GM18867 (cell line): ENCODE results near the gene GGN.
"Not testable (repeated sequence)": the region's sequence is repeated elsewhere in the genome, so short reads cannot be mapped to it uniquely, and the experiment has no call there.

ENCODE experiments used
- ATAC-seq: cut with Tn5 transposase; IDR thresholded peaks from one replicate; pipeline ENCODE4 v1.9.1; 2021; ENCODE audit warnings: mild to moderate bottlenecking, moderate library complexity; ENCODE audit not compliant: unreplicated experiment

Gene GGN

GRCh38 chr19:38387550-38388348, at the start of gene GGN:
Gene GGN, minus strand, starts transcription at chr19:38388034. Its CDS starts 773 bp downstream, at chr19:38387261.
- ATAC-seq = peak; percentile 60

GRCh38 chr19:38437295-38437694, 49.5 kb upstream of the GGN start:
- no peak for ATAC-seq

- no peak for ATAC-seq
Measured at GRCh38 chr19:38434549-38435051, 46.8 kb upstream of the GGN start.

GRCh38 chr19:38433268-38433733, 45.5 kb upstream of the GGN start, which contains the start of gene RYR1:
Gene RYR1, plus strand, starts transcription at chr19:38433691. Its CDS starts 139 bp downstream, at chr19:38433830.
- peak; percentile 52 for ATAC-seq

- no peak for ATAC-seq
Measured at GRCh38 chr19:38430931-38431330, 43.1 kb upstream of the GGN start.

GRCh38 chr19:38429811-38430156, 42.0 kb upstream of the GGN start:
- ATAC-seq = no peak

GRCh38 chr19:38429055-38429810, 41.4 kb upstream of the GGN start:
- no peak for ATAC-seq

GRCh38 chr19:38427035-38427677, 39.3 kb upstream of the GGN start:
- ATAC-seq = not testable (repeated sequence)

- no peak for ATAC-seq
Measured at GRCh38 chr19:38425810-38426466, 38.1 kb upstream of the GGN start, which contains the start of gene RASGRP4. Gene RASGRP4, minus strand, starts transcription at chr19:38426219. Its CDS starts 128 bp downstream, at chr19:38426091.

- no peak for ATAC-seq
Measured at GRCh38 chr19:38425222-38425809, 37.5 kb upstream of the GGN start.

GRCh38 chr19:38424272-38424671, 36.4 kb upstream of the GGN start:
- no peak for ATAC-seq

GRCh38 chr19:38422438-38422837, 34.6 kb upstream of the GGN start:
- ATAC-seq = no peak

- no peak for ATAC-seq
Measured at GRCh38 chr19:38421856-38422255, 34.0 kb upstream of the GGN start.

- ATAC-seq = no peak
Measured at GRCh38 chr19:38420935-38421334, 33.1 kb upstream of the GGN start.

- ATAC-seq = no peak
Measured at GRCh38 chr19:38417544-38418506, 30.0 kb upstream of the GGN start.

GRCh38 chr19:38417146-38417543, 29.3 kb upstream of the GGN start:
- ATAC-seq = no peak

GRCh38 chr19:38413416-38413815, 25.6 kb upstream of the GGN start:
- ATAC-seq = no peak

- no peak for ATAC-seq
Measured at GRCh38 chr19:38412961-38413360, 25.1 kb upstream of the GGN start.

GRCh38 chr19:38412491-38412890, 24.7 kb upstream of the GGN start:
- ATAC-seq = no peak
